Astrocyte of the hippocampus (primary cell): ENCODE results near the gene SF3B3.
"Not testable (repeated sequence)": the region's sequence is repeated elsewhere in the genome, so short reads cannot be mapped to it uniquely, and the experiment has no call there.

ENCODE experiments used
- DNase-seq: peaks from one replicate; pipeline ENCODE4 v3.0.0; 2011; ENCODE audit warnings: low read depth, low spot score

The SF3B3 gene

GRCh38 chr16:70615945-70616344 is 92.3 kb downstream of the SF3B3 start:
- DNase-seq, result no peak

GRCh38 chr16:70621864-70622263 is 98.2 kb downstream of the SF3B3 start:
- DNase-seq, result not testable (repeated sequence)
